GM10248 (cell line): Measurements from ENCODE around the gene ENTHD1.
"Not testable (repeated sequence)": the region's sequence is repeated elsewhere in the genome, so short reads cannot be mapped to it uniquely, and the experiment has no call there.

Experiments used
- CTCF ChIA-PET: fragments of 300-600 bp; sonication (Branson Sonifier 250); formaldehyde crosslinking; extraction: SDS; loops from one replicate; lab custom pipeline; 2021; ENCODE audit warnings: antibody characterized with exemption; lab: Yijun Ruan, JAX
- POLR2A ChIA-PET: fragments of 350-650 bp; sonication (Branson Sonifier 250); formaldehyde crosslinking; extraction: SDS; loops from one replicate; lab custom pipeline; 2020; ENCODE audit warnings: antibody characterized with exemption; lab: Yijun Ruan, JAX
- DNase-seq: peaks from one replicate; pipeline ENCODE4 v3.0.0; 2012; ENCODE audit errors: extremely low spot score
- CTCF ChIP-seq: IDR thresholded peaks from 2 replicates; pipeline ENCODE4 v1.5.1; 2012; ENCODE audit warnings: mild to moderate bottlenecking, low read depth; ENCODE audit errors: extremely low read depth, missing control alignments, control extremely low read depth

The ENTHD1 gene

GRCh38 chr22:39859903-39860588 is 33.5 kb downstream of the ENTHD1 start:
- POLR2A ChIA-PET: no interaction called here
- TF ChIP-seq CTCF: no peak
- DNase-seq: peak; percentile 58
- CTCF ChIA-PET: no interaction called here

- DNase-seq: no peak
- POLR2A ChIA-PET: interaction anchor here (0.7 kb wide), 2 partner anchors 268 to 594 kb away, joined by 5 to 12 read pairs; no protein-coding TSS in a partner anchor
- TF ChIP-seq CTCF: no peak
- CTCF ChIA-PET: interaction anchor here (1.2 to 3.0 kb wide), 3 partner anchors 9 to 36 kb away, joined by 3 to 11 read pairs (median 4); no protein-coding TSS in a partner anchor
Measured at GRCh38 chr22:39856588-39856987, 37.0 kb downstream of the ENTHD1 start.

- CTCF ChIA-PET: no interaction called here
- no peak for TF ChIP-seq CTCF
- no peak for DNase-seq
- POLR2A ChIA-PET: no interaction called here
Measured at GRCh38 chr22:39852799-39853198, 40.8 kb downstream of the ENTHD1 start.

- TF ChIP-seq CTCF: no peak
- CTCF ChIA-PET: no interaction called here
- no peak for DNase-seq
- POLR2A ChIA-PET: no interaction called here
Measured at GRCh38 chr22:39851606-39852315, 41.8 kb downstream of the ENTHD1 start.

- CTCF ChIA-PET: no interaction called here
- TF ChIP-seq CTCF: no peak
- POLR2A ChIA-PET: no interaction called here
- DNase-seq: no peak
Measured at GRCh38 chr22:39847477-39847876, 46.1 kb downstream of the ENTHD1 start.

- POLR2A ChIA-PET, DNase-seq: not testable (repeated sequence)
- CTCF ChIA-PET: interaction anchor here (1.9 kb wide), 1 partner anchor 8 kb away, joined by 9 read pairs; no protein-coding TSS in a partner anchor
Measured at GRCh38 chr22:39846539-39846938, 47.0 kb downstream of the ENTHD1 start.

- no peak for DNase-seq
- no peak for TF ChIP-seq CTCF
- POLR2A ChIA-PET: no interaction called here
- CTCF ChIA-PET: interaction anchor here (1.4 to 1.9 kb wide), 2 partner anchors 9 to 19 kb away, joined by 4 to 9 read pairs; no protein-coding TSS in a partner anchor
Measured at GRCh38 chr22:39845529-39845928, 48.0 kb downstream of the ENTHD1 start.
